Cerebellar nuclear complex (tissue), 1 donor: ENCODE data around the gene NDUFA5.
"Not testable (repeated sequence)": the region's sequence is repeated elsewhere in the genome, so short reads cannot be mapped to it uniquely, and the experiment has no call there.

Experiments
- DNase-seq, 2 experiments: peaks; one replicate each; lab custom pipeline; 2025; lab: John Stamatoyannopoulos, UW

The NDUFA5 gene

GRCh38 chr7:123557016-123557397, 611 bp downstream of the NDUFA5 start:
- DNase-seq: no peak

- DNase-seq: no peak
Measured at GRCh38 chr7:123555484-123555883, 2.1 kb downstream of the NDUFA5 start.

DNA sequence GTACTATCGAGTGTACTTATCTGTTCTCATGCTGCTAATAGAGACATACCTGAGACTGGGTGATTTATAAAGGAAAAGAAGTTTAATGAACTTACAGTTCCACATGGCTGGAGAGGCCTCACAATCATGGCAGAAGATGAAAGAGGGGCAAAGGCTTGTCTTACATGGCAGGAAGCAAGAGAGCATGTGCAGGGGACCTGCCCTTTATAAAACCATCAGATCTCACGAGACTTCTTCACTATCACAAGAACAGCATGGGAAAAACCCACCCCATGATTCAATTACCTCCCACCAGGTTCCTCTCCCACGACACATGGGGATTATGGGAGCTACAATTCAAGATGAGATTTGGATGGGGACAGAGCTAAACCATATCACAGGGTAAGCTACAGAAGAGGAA, 4.5 kb downstream of the NDUFA5 start:
- DNase-seq: no peak

DNA sequence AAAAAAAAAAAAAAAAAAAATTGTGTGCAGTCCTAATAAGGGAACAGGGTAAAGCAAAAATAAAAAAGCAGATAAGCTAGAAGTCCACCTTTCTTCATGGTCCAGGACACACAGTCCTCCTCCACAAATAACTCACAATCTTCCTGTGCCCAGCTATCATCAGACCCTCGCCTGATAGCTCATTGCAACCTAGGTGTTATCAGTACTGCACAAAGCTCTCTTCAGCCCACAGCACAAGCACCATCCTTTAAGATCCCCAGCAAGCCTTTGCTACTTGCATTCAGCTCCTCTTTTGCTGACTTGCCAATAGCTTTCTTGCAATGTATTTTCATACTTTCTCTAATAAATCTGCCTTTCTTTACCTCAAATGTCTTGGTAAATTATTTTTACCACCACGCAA, 5.0 kb downstream of the NDUFA5 start:
- DNase-seq: no peak

- not testable (repeated sequence) for DNase-seq
Measured at GRCh38 chr7:123552134-123552533, 5.5 kb downstream of the NDUFA5 start.

DNA sequence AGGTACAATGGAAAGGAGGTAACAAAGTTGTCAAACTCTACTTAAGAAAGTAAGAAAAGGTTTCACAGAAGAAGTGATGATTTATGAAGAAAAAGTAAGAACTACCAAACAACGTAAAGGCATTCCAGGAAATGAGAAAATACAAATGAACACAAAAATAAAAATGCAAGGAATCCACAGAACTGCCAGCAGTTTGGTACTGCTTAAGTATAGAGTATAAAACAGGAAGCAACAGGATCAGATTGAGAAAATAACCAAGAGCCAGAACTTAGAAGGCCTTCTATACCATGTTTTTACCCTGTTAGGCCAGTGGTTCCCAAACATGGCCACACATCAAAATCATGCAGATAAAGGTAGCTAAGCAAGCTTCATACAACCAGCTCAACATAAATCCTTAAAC, 9.2 kb downstream of the NDUFA5 start:
- DNase-seq: no peak

DNA sequence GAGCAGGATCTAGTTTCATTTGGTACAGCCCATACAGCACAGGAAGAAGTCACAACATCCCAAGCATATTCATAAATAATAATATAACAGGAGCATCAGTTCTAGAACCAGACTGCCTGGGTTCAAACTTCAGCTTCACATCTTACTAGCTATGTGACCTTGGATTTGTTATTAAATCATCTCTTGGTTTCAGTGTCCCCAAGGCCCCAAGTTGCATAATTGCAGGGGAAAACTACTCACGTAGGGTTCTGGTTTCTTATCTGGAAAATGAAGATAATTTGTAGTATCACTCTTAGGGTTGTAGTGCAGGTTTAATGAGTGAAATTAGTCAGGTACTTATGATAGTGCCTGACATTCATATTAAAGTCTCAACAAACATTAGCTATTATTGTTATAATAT, 17.7 kb downstream of the NDUFA5 start:
- no peak for DNase-seq

DNA sequence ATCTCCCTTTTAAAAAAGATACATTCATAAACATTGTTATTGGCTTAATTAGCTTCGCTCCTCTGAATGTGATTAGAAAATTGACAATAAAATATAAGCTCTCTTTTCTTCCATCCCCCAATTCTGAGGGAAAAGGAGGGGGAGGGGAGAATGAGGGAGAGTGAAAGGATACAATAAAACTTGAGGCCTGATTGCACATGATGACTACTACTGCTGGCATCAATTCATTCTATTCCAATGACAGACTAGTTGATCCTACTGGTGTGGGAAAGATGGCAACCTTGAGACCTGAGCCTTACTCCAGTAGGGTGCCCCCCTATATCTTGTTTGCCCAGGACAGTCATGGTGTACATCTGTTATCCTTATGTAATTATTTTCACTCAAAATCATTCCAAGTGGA, 18.7 kb downstream of the NDUFA5 start:
- no peak for DNase-seq

DNA sequence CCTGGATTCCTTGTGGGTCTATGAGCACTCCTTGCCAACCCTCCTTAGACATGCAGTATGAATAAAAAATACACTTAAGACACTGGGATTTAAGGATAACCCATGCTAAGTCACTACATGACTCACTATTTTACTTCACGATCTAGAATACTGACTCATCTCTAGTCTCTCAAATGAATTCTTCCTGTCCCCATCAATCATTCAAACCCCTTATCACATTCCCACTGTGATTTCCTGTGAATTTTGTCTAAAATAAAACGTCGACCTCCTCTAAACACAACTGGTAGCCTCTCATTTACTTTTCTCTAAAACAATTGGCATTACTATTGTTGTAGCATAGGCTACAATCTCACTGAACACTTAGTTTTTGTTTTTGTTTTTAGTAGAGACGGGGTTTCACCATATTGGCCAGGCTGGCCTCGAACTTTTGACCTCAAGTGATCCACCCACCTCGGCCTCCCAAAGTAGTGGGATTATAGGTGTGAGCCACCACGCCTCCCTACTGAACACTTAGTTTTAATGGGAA, 19.4 kb downstream of the NDUFA5 start:
- no peak for DNase-seq

GRCh38 chr7:123537026-123537642, 20.5 kb downstream of the NDUFA5 start:
- DNase-seq: no peak

- no peak for DNase-seq
Measured at GRCh38 chr7:123535517-123535916, 22.1 kb downstream of the NDUFA5 start.

DNA sequence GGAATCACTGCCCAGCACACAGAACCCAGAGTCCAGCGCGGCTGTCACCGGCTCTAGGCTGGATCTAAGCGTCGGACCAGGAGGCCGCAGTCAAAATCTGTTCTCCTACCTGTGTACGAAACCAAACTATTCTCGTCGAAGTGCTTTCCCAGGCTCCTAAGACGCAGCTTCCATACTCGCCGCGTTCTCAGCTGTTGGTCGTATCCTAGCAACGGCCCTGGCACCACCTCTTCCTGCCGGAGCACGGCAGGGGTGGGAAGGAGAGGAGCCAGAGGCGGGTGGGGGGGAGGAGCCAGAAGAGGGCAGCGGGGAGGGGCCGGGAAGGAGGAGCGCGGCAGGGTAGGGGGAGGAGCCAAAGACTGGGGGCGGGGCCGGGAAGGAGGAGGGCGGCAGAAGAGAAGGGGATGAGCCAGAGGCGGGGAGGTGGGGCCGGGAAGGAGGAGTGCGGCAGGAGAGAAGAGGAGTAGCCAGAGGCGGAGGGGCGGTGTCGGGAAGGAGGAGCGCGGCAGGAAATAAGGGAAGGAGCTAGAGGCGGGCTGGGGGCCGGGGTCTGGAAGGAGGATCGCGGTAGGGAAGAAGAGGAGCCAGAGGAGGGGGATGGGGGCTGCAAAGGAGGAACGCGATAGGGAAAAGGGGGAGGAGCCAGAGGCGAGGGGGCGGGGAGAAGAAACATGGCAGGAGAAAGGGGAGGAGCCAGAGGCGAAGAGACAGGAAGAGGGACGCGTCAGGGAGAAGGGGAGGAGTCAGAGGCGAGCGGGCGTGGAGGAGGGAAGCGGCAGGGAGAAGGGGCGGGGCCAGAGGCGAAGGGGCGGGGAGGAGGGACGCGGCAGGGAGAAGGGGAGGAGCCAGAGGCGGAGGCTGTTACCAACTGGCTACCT, 23.0 kb downstream of the NDUFA5 start, which contains the start of gene IQUB:
IQUB (minus strand) TSS at position 213 of the 878 bp plus-strand sequence. CDS start 22,255 bp downstream, outside the sequence.
- DNase-seq: peak; percentile 94 to 95

- peak in 1 of 2 experiments; percentile 58 for DNase-seq
Measured at GRCh38 chr7:123533929-123534382, 23.7 kb downstream of the NDUFA5 start.

- DNase-seq: no peak
Measured at GRCh38 chr7:123533553-123533917, 24.1 kb downstream of the NDUFA5 start.

DNA sequence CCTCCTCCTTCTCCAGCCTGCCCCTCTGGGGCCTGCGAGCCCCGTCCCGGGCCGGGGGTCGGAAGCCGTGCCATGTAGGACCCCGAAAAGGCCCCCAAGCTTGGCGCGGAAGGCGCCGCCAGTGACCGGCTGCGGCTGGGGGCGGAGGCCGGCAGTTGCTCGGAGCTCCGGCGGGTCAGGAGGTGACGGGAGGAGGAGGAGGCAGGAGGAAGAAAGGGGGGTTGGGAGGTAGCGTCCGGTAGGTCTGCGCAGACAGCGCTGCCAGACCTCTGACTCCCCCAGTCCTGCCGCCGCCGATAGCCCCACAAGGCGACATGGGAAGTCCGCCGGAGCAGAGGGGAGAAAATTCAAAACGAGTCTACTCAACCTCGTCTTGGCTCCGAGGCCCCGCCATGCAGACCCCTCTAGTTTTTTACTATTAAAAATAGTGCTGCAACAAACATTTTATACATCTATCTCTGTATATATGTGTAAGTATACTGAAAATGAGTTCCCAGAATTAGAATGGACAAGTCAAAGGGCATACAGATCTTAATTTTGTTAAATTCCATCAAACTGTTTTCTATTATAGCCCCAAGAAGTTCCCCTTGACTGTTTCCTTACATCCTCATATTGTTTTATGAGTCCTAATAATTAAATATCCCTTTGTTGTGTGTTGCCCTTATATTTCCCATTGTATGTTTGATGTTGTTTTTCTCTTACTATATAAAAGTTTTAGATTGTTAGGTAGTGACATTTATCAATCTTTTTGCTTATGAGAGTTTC, 24.6 kb downstream of the NDUFA5 start:
- DNase-seq: not testable (repeated sequence)

DNA sequence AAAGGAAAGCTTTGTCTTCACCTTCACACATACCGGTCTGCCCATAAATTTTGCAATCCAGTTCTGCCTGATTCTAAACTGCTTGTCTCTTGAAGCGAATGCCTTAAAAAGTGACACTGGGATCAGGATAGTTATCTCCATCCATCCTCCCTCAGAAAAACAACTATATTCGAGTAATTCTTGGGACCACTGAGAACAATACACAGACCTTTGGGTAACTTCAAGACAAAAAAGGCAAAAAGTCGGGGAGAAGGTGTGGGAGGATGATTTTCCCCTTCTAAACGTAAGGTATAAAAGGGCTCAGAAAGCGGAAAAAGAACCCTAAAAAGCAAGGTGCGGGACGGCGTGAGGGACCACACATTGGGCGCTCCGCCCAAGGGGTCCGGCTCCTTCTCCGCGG, 25.3 kb downstream of the NDUFA5 start:
- not testable (repeated sequence) for DNase-seq

DNA sequence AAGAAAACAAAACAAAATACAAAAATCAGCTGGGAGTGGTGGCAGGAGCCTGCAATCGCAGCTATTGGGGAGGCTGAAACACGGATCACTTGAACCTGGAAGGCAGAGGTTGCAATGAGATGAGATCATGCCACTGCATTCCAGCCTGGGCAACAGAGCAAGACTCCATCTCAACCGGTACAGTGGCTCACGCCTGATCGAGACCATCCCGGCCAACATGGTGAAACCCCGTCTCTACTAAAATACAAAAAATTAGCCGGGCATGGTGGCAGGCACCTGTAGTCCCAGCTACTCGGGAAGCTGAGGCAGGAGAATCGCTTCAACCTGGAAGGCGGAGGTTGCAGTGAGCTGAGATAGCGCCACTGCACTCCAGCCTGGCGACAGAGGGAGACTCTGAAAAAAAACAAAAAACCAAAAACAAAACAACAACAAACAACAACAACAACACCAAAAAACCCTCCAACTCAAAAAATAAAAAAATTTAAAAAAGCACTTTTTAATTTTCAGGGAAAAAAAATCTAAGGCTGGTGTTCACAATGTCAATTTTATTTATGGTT, 27.5 kb downstream of the NDUFA5 start:
- not testable (repeated sequence) for DNase-seq

DNA sequence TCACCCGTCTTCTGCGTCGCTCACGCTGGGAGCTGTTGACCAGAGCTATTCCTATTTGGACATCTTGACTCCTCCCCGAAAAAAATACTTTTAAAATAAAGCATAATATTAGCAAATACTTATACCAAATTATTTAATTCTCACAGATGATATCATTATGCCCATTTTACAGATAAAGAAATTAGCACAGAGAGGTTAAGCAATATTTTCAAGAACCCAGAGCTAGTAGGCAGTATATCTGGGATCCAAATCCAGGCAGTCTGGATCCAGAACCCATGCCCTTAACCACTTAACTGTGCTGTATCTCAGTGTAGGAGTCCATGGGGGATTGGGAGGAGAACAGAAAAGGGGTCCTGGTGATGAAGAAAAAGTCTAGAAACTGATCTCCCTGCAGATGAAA, 29.4 kb downstream of the NDUFA5 start:
- DNase-seq: no peak

GRCh38 chr7:123527712-123528225, 29.8 kb downstream of the NDUFA5 start:
- not testable (repeated sequence) for DNase-seq

DNA sequence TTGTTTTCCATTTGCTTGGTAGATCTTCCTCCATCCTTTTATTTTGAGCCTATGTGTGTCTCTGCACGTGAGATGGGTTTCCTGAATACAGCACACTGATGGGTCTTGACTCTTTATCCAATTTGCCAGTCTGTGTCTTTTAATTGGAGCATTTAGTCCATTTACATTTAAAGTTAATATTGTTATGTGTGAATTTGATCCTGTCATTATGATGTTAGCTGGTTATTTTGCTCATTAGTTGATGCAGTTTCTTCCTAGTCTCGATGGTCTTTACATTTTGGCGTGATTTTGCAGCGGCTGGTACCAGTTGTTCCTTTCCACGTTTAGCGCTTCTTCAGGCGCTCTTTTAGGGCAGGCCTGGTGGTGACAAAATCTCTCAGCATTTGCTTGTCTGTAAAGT, 31.1 kb downstream of the NDUFA5 start:
- not testable (repeated sequence) for DNase-seq

DNA sequence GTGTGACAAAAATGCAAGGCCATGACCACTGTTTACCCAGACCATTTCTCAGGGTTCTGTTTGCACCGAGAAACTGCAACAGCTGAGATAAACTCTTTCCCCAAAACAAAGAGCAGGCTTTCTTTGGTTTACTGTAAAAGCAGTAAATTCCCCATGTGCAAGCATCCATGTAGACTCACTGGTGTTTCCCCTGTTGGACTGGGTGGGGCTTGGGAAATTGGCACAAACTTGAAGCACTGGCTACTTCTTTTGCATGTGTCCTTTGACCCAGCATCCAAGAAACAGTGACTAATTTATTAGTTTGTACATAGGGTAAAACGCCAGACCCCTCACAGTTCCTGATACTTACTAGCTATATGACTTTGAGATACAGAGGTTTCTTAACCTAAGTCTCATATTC, 35.6 kb downstream of the NDUFA5 start:
- no peak for DNase-seq

- no peak for DNase-seq
Measured at GRCh38 chr7:123505221-123505620, 52.4 kb downstream of the NDUFA5 start.
